GM15510 (cell line): ENCODE measurements around the gene IGFBP1.

ENCODE experiments used
- POLR2A ChIP-seq: IDR thresholded peaks from 3 replicates; pipeline ENCODE4 v1.6.1; 2011; ENCODE audit warnings: borderline replicate concordance; ENCODE audit not compliant: insufficient read length; ENCODE audit errors: extremely low read depth

Gene IGFBP1

DNA sequence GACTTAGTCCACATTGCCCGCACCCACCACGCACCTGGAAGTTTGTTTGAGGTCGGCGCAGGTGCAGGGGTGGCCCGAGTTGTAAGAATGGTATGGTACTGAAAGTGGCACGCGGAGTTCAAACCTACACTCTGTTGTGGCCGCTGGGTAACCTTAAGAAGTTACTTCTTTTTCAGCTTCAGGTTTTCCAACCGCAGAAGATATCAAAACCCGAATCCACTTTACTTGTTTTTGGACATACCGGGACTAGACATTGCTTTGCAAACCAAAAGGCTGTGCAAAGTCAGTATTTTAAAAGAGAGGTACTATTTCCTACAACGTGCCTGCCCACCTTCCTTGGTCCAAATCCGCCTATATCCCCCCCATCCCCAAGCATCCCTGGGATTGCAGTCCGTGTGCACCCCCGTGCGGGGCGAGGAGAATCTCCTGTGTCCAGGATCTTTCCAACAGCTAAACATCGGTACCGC is 31.7 kb downstream of the IGFBP1 start:
- no peak for TF ChIP-seq POLR2A

DNA sequence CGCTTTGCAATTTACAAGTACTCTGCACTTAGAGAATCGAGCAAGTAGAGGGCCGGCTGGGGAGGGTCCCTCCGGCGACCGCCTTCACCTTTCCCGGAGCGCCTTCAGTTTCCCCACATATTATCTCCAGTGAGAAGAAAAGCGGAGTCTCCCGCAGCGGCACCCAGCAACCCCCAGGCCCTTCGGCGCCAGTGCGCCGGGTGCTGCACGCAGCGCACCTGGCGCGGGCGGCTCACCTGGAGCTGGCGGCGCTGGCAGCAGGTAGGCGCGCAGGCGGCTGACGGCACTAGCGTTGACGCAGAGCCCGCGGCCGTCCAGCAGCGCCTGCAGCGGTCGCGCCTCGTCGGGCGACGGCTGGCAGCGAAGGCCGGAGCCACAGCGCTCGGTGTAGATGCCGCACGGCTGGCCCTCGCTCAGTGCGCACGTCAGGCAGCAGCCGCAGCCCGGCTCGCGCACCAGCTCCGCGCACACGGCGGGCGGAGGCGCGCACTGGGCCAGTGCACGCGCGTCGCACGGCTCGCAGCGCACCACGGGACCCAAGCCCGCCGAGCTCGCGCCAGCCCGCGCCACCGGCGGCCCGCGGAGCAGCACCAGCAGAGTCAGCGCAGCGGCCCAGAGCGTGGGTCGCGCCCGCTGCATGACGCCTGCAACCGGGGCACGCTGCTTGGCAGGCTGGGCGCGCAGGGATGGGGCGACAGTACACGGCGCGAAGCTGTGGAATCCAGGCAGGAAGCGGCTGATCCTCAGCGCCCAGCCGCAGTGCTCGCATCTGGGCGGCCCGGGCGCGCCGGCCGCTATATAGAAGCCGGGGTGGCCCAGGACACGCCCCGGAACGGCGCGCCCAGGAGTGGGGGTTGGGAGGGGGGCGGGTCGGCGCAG is 32.5 kb downstream of the IGFBP1 start, which contains the start of gene IGFBP3:
Gene IGFBP3 (minus strand): TSS at position 771 of the 879 bp plus-strand sequence. CDS start 132 bp downstream, at position 639.
- no peak for TF ChIP-seq POLR2A

DNA sequence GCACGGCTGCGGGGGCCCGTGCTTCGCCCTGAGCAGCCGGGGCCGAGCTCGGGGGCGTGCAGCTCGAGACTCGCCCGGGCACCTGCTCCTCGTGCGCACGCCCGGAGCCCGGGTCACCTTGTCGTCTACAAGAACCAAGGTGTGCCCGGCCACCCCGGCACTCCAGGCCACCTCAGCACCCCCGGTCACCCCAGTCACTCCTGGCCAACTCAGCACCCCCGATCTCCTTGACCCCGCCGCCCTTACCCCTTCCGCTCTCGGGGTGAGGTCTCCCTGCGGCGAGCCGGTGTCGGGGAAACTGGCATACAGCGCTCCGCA is 33.1 kb downstream of the IGFBP1 start:
- TF ChIP-seq POLR2A = no peak

DNA sequence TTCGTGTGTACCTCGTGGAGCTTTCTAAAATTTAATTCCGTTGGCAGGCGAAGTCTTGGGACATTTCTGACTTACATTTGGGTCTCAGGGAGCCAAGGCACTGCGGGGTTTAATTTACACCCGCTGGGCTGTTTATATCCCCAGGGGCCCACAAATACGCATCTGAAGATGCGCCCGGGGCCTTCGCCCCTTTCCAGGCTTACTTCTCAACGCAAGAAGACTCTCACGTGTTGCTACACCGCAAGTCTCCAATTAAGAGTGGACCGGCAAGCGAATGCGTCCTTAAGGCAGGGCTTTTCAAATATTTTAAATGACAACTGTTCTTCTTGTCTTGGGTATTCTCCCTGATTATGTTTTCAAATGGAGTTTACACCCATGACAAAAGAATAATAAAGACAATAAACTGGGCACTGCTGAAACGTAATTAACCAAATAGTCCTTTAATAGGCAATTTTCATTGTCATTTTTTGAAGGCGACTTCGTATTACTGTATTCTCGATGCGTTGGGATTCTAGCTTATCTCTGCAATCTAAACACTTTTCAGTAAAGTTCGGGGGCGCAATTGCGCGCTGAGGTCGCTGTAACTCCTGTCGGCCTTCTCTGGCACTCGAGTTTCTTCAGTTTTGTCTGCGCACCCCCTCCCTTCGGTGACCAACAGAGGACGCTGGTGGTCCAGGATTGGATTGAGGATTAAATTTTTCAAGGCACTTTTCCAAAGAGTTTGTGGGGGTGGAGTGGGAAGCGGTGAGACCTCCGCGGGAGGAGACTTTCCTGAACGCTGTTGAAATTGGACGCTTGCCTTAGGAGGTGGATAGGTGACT is 33.6 kb downstream of the IGFBP1 start:
- no peak for TF ChIP-seq POLR2A

DNA sequence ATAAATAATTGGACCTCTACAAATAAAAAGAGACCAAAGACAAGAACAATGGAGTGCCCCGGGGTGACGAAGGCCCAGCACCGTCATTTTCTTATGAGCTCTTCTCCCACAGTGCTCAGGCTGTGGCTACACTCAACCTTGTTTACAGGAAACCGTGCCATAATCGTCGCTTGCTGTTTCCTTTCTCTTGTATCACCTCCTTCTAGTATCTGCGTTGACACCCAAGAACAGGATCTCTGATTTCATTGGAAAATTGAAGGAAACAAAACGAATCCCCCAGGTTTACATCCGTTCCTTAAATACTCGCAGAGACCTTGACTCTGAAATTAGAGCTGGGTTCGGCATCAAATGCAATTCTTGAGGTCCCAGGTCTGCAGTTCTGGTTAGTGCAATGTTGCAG is 34.5 kb downstream of the IGFBP1 start:
- no peak for TF ChIP-seq POLR2A

DNA sequence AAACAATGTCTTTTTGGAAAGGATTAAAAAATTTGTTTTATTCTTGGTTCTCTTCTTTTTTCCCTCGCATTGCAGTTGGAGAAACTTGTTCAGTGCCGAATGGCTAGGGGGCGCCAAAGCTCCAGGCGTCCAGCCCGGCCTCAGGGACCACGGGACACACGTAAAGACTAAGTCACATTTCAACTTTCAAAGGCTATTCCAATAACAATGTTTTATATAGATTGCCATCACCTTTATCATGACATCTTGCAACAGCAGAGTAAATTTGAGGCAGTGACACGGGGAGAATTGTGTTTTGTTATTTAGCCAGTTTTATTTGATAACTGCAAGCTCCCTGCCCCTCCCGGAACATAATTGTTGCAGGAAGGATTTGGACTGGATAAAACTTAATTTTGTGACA is 35.0 kb downstream of the IGFBP1 start:
- no peak for TF ChIP-seq POLR2A

DNA sequence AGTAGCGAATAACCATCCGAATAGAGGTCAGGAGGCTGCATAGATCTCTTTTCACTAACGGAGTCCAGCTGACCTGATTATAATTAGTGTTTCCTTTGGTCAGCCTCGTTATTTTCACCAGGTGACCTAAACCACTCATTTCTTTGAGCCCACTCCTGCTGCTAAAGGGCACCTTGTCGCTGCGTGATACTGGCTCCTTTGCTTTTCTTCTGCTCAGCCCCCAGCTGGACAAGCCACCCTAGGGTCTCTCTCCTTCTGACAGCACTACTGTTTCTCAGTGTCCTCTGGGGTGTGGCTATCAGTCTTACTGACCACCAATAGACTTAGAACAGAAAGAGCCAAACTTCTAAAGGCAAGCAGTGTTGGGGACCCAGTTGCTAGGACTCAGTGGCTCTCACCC is 35.5 kb downstream of the IGFBP1 start:
- TF ChIP-seq POLR2A = no peak

DNA sequence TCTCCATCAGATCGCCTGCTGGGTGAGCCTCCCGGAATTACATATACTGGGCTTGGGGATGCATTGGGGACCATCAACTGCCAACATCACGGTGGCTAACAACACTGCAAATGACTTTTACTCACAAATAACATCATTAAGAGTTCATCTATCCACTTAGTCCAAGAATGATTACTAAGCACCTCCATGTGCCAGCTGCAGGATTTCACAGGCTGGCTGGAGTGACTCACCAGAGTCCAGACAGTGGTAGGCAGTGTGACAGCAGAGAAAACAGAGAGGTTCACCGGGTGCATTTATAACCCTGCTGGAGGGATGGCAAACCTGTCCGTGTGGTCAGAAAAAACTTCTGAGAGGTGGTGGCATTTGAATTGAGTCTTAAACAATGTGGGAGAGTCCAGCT is 36.0 kb downstream of the IGFBP1 start:
- no peak for TF ChIP-seq POLR2A

DNA sequence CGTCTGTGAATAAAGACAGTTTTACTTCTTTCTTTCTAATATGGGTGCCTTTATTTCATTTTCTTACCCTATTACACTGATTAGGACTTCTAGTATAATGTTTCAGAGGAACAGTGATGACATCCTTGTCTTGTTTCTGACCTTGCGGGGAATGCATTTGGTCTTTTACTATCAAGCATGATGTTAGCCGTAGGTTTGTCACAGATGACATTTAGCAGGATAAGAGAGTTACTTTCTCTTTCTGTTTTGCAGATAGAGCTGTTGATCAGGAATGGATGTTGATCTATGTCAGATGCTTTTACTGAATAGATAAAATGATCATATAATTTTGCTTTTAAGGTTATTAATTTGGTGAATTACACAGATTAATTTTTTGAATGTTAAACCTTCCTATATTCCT is 39.4 kb downstream of the IGFBP1 start:
- TF ChIP-seq POLR2A = no peak

DNA sequence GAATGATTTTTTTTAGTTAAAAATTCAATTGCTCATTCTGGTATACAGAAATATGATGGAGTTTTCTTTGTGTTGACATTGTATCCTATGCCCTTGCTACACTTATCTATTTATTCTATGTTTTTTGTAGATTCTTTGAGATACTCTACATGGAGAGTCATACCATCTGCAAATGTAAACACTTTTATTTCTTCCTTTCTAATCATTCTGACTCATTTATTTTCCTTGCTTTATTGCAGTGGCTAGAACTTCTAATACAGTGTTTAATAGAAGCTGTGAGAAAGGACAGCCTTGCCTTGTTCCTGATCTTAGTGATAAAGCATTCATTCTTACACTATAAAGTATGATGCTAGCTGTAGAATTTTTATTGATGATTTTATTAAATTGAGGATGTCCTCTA is 42.7 kb downstream of the IGFBP1 start:
- TF ChIP-seq POLR2A = no peak

DNA sequence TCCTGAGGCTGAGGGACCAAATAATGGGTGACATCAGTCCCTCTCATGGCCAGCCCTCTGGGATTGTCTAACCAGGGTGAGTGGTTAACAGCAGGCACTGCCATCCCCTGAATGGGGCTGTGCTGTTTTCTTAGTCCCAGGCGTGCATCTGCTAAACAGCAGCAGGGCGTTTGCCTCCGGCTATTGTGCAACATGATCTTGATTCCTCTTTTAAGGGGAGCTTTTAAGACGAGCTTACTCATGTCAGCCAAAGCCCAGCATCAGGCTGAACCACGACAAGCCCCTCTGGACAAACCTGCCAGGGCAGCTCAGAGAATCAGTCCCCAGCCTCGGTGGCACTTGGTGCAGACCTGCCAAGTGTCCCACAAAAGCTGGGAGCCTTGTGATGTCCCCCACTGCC is 49.0 kb downstream of the IGFBP1 start:
- no peak for TF ChIP-seq POLR2A

DNA sequence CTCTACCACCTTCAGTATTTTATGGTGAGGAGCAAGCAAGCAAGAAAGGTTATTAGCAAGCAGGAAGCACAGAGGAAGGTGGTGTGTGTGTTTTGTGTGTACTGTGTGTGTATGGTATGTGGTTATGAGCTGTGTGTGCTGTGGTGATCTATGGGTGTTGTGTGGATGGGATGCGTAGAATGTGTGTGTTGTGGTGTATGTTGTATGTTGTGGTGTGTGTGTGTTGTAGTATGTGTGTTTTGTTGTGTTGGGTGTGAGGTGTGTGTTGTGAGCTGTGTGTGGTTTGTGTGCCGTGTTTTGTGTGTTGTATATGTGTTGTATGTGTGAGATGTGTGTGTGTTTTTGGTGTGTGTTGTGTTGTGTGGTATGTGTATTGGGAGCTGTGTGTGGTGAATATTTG is 49.6 kb downstream of the IGFBP1 start:
- TF ChIP-seq POLR2A = no peak

DNA sequence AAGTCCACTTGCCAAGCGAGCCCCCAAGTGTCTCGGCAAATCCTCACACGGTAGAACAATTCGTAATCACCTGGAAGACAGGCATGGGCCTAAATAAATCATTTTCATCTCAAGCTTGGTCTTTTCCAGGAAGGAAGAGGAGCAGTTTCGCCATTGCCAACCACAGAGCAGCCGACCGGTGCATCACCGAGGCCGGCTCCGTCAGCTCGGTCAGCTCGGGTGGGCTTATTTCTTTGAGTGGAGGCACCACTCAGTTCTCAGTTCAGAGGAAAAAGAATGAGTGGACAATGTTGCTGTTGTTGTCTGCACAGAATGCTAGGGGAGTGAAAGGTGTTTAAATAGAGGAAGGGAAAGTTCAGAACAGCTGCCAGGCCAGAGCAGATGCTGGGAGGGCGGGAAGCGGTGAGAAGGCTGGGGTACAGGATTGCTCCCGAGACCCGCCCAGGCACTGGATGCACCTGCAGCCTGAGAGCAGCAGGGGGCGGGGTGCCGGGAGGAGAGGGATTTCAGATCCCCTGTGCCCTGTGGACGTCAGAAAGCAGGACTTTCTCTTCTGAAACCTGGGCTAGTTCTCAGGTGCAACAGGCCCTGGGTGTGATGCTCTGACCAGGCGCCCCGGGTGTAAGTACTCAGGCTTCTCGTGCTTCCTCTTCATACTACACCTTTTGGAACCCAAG is 50.5 kb downstream of the IGFBP1 start:
- TF ChIP-seq POLR2A = no peak

DNA sequence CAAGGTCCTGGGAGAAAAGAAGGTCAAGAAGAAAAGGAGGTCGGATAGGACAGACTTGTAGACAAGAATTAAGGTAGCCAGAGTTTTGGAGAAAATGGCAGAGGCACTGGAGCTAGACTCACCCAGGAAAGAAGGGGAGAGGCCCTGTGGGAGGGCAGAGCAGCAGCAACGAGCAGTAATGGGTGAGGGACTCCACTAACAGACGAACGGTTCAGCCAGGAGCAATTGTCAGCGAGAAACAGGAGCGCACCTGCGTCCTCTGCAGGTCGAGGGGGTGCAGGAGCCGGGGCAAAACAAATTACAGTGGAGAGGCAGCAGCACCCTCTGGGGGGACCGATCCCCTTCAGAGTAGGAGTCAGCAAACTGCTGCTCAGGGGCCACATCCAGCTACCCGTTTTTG is 51.3 kb downstream of the IGFBP1 start:
- TF ChIP-seq POLR2A = no peak

DNA sequence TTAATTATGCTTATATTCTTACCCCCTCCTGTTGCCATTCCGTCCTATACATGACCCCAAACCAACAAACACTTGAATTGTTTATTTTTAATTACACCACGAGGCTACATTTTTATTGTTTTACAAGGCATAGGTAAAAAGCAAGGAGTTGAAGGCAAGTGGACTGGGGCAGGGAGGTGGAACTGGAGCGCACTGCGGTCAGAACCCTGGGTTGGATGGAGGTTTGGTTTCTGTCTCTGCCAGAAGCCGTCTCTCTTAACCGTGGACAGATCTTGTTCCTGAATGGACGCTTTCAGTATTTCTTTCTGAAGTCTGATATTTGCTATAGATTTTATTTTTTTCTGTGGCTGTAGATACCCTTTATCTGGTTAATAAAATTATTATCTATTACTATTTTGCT is 52.7 kb downstream of the IGFBP1 start:
- TF ChIP-seq POLR2A = no peak
